ENCODE data around the gene NEK9. TPM values are rescaled to one million over a fixed set of nuclear protein-coding genes. Genes with fewer than 3 reads are reported as not detected.
"Not testable (repeated sequence)": the region's sequence is repeated elsewhere in the genome, so short reads cannot be mapped to it uniquely, and the experiment has no call there.

The NEK9 gene
- polyA plus RNA-seq, 12 donors: 49.5 to 103 (median 84.4) TPM; not detected in 1

DNA sequence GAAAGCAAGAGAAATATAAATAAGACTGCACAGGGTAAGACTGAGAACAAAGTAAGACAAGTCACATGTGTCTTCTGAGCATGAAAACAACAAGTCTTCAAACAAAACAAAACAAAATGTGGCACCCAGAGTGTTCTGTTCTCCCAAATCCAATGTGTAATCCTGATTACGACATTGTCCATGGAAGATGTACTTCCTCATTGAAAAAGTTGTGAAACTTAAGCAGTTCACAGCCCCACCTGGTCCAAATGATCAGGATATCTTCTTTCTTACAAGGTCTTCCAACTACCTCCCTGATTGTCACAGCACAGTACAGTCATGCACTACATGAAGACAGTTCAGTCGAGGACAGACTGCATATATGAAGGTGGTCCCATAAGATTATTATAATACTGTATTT lies 23.3 kb upstream of the NEK9 start:
- DNase-seq: no peak

DNA sequence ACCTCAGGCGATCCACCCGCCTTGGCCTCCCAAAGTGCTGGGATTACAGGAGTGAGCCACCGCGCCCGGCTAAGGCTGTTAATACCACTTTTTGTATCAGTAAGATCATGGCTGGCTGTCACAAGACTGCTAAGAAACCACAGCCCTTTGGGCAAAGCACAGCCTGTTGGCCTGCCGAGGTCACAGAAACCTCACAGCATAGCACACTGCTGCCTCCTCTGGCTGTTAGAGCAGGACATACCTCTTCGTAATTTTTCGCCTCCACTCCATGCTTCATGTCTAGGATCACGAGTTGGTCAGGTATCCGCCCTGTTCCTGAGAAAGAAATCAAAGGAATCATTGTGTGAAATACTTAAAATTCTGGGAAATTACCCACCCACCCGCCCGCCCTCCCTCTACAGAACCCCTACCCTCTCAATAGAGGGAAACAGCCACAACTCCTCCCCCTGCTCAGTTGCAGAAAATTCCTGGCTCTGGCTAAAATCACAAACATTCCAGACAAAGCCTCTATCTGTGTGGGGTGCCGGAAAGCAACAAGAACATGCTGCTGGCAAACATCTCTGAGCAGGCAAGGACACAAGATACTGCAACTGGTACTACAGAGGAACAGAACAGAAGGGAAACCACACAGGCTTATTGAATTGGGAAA lies 20.7 kb upstream of the NEK9 start:
- DNase-seq: no peak

DNA sequence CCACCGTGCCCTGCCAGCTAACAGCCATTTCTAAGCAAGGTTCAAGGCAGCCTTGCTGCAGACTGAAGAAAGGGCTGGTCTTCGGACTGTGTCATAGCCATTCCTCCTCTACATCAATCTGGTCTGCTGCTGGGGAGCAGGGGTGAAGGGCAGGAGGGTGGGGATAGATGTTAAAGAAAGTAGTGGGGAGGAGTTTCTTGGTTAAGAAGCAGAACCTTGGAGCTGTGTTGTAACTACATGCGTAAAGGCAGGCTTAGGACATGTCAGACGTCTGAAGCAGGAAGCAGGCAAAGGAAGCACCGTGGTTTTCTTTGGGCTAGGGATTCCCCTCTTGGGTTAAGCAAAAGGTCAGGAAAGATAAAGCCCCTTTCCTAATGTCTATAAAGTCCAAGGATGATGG lies 18.1 kb upstream of the NEK9 start:
- no peak for DNase-seq

DNA sequence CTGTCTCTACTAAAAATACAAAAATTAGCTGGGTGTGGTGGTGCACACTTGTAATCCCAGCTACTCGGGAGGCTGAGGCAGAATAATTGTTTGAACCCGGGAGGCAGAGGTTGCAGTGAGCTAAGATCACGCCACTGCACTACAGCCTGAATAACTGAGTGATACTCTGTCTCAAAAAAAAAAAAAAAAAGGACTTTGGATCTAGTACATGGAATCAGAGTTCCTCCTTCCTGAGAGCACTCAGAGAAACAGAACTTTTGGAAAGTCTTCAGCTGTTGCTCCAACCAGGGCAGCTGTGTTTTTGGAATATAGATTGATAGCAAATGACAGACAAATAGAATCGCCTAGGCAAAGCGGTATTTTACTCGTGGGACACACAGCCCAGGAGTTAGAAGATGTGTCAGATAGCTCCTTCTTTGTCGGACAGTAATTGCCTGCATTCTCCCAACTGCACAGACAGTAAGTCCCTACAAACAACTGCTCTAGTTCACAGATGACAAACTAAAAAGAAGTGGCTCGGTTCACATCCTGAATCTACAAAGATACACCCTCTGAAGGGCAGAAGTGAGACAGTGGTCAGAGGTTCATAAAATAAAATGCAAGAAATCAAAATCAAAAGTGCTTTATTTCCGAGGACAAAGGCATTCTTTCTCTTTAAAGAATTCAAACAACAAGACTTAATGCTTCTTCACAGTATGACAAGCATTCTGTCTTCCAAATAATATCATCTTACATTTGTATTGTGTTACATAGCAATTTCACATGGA lies 17.1 kb upstream of the NEK9 start:
- no peak for DNase-seq

DNA sequence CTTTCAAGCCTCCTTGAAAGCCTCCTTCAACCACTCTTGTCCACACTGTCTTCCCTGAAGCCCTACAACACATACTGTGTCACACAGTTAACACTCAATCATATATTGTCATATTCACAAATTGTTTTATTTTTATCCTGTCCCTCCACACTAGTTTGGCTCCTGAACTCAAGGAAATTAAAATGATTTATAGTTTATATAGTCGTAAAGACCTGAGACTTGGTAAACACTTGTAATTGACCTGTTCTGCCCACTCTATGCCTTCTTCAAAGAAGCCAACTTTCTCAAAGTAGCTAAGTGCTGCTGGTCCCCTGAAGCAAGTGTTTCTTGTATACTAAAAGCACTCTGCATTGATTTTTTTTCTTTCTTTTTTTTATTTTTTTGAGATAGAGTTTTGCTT lies 15.6 kb upstream of the NEK9 start:
- no peak for DNase-seq

DNA sequence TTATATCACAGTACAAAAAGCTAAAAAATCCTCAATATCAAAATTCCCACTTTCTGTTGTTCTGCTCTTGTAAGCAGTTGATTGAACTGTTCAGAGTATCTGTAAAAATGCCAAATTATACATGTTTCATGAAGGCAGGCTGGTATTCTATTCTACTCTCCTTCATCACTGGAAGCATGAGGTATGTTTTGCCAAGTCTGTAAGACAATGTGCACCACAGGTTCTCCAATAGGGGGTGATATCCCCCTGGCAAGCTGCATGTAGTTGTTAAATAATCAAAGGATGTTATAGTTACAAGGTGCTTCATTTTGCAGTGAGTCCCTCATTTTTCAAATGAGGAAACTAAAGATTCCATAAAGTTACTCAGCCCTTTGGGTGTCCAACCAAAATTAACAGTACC lies 15.1 kb upstream of the NEK9 start:
- DNase-seq: no peak

DNA sequence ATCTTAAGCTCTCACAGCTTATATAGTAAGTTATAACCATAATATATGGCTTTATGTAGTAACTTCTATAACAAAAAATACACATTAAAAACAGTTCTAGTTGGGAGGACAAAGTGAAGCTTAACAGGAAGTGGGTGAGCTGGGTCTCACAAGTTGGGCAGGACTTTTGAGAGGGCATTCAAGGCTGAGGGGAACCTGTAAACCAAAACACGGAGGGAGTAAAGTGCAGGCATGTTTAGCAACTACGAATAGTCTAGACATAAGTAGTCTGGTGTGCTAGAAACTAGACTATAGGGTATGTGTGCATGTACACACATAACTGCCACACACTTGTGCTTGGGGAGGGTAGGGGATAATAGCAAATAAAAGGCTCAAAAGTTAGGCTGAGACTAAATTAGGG lies 14.2 kb upstream of the NEK9 start:
- no peak for DNase-seq

DNA sequence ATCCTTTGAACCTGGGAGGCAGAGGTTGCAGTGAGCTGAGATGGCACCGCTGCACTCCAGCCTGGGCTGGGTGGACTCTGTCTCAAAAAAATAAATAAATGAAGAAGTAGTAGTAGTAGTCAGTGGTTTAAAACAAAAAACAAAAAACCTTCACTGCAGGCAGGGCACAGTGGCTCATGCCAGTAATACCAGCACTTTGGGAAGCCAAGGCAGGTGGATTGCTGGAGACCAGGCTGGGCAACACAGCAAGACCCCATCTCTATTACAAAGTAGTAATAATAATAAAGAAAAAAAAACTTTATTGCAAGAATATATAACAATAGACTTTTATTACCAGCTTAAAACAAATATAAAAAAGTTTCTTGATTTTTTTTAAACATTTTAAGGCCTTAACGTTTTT lies 13.8 kb upstream of the NEK9 start:
- no peak for DNase-seq

DNA sequence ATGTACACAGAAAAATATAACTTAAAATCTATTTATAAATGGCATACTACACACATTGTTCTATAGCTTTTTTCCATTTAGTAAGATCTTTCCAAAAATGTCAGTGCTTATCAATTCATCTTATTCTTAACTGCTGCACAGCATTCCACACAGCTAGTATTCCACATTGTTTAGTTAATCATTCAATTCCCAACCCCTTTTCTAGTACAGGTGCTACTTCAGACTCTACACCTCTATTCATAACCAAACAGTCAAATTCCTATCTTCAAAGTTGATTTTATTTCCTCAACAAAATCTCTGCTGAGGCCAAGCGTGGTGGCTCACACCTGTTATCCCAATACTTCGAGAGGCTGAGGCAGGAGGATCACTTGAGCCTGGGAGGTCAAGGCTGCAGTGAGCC lies 12.3 kb upstream of the NEK9 start:
- no peak for DNase-seq

DNA sequence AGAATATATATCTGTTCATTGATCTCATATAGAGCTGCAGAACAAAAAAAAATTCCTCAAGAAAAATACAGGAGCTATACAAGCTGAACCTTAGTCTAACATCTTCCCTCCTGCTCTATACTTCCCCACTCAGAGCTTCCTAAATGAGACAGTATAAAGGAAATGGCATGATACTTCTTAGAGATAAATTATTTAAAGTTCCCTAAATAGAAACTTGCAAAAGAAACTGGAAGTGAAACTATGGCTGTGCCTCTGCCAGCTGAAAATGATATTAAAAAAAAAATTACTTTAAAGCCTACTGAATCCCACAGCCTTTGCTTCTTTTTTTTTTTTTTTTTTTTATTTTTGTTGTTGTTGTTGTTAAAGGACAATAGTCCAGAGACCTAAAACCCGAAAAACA lies 11.6 kb upstream of the NEK9 start:
- no peak for DNase-seq

DNA sequence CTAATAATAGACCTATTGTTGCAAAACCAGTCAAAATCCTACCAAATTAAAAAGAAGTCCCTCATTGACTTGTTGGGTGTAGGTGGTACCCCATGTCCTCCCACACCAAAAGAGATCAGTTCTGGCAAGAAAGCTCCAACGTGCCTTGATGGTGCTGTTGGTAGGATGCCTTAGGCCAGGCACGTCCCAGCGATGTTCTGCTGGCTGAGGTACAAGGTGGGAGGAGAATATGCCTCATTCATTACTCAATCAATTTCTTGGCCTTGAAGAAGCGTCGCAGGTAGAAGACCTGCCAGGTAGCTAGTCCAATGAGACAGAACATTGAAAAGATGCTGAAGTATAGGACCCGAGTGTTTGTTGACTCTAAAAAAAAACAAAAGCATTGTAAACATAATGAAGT lies 7.8 kb upstream of the NEK9 start:
- no peak for DNase-seq

DNA sequence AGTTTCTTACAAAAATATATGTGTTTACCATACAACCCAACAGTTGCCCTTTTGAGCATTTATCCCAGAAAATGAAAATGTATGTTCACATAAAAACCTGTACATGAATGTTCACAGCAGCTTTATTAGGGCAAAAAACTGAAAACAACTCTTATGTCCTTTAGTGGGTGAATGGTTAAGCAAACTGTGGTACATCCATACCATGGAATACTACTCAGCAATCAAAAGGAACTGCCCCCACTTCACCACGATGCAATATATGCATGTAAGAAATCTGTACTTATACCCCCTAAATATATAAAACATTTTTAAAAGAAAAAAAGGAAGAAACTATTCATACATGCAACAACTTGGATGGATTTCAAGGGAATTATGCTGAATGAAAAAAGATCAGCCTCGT lies 6.7 kb upstream of the NEK9 start:
- DNase-seq: no peak

DNA sequence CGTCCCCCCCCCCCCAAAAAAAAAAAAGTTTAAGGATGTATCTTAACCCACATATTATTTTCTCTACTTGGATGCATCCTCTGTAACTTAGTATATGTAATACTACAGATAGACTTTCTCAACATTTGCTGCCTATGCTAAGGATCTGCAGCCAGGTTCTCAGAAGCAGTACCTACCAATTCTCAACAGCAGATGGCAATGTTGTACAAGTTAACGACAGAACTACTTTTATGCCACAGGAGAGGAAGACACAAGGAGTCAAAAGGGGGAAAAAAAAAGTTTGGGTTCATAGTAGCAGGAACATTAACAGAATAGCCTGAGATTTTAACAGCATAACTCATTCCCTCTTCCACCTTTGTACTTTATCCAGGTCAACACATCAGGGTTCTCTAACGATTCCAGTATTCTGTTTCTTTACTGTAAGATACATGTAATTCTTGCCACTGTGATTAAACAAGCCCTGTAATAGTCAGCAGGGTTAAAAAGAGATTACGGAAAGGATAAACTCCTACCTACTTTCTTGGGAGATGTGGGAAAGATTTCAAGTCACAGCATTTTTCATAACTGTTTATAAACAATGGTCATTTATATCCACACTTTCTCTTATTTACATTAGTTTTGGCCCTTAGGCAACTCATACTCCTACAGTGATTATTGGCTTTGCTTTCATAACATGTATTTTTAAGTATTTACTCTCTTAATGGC lies 5.7 kb upstream of the NEK9 start:
- peak; percentile 81 for DNase-seq

DNA sequence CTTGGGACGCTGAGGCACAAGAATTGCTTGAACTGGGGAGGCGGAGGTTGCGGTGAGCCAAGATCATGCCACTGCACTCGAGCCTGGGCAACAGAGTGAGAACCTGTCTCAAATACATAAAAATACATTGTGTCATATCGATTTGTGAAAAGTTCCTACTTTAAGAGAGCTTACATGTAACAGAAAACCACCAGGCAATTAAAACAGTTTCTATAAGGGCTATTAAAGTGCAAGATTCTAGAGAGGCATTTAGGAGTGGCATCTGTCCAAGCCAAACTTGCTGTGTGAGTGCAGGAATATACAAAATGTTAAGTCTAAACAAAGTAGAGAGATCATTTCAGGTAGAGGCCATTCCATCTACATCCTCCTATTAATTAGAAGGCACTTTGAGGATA lies 1.7 kb upstream of the NEK9 start:
- DNase-seq: no peak

DNA sequence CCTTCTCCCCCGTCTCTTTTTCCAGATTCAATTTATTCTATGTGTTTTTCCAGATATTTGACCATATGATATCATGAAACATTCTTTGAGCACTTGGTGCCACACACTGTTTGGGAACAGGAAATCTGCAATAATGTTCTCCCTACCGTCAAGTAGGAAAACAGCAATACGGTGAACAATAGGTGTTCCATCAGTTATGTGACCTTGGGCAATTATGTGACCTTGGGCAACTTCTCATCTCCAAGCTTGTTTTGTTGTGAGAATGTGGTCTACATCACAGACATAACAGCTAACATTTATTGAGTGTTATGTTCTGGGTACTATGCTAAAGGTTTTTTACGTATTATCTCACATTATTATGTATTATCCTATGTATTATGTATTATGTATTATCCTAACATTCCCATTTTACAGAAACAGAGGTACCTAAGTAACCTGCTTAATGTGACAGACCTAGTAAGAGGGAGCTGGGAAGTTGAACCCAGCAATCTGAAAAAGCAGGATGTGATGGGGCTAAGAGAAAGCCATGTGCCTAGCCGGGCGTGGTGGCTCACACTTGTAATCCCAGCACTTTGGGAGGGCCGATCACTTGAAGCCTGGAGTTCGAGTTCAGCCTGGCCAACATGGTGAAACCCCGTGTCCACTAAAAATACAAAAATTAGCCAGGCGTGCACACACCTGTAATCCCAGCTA lies 1.2 kb upstream of the NEK9 start:
- no peak for DNase-seq

DNA sequence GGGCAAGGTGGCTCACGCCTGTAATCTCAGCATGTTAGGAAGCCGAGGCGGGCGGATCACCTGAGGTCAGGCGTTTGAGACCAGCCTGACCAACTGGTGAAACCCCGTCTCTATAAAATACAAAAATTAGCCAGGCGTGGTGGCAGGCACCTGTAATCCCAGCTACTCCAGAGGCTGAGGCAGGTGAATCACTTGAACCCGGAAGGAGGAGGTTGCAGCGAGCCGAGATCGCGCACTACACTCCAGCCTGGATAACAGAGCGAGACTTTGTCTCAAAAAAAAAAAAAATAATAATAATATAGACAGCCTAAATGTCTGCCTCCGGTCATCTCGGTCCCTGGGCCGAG lies 599 bp upstream of the NEK9 start:
- not testable (repeated sequence) for DNase-seq

DNA sequence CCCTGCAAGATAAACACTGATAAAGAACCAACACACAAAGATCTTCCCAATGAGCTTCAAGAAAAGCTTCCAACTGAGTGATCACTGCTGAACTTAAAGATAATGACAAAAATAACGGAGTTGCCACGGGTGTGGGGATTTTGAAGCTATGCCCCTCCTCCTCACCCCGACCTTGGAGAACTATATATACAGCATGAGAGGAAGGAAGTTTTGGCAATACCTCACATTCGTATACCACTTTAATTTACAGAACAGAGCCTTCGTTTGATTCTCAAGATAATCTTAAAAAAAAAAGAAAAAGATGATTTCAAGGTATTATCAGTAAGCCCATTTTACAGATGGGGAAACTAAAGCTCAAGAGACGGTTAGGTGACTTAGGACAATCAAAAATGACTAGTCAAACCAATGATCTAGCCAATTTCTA lies 715 bp downstream of the NEK9 start:
- no peak for DNase-seq

DNA sequence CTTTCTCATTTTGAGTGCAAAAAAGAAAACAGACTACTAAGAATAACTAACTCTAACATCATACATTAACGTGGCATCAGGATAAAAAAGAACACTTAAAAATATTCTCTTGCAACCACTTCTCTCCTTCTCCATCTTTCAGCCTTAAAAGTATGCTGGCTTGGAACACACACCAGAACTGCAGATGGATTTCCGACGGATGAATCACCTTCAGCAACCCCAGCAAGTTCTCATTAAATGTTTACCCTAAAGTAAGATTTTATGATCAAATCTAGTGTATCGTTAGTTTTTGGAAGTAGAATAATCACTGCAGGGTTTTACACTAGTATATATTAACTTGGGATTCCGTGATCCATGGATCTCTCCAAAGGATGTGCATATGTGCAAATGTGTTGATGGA lies 1.2 kb downstream of the NEK9 start:
- DNase-seq: no peak

DNA sequence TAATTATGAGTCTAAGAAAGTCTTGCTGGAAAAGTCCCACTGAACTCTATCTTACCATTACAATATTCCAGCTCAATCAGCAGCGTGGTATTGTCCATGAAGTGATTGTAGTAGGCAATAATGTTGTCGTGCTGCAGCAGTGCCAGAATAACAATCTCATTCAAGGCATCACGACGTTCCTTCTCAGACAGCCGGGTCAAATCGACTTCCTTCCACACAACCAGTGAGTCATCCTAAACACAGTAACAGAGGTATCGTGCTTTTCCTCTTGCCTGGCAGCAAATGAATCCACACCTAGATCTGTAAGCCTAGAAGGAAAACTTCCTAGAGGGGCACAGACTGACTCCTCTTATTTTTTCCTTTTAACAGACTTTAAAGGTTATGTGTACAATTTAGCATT lies 2.9 kb downstream of the NEK9 start:
- DNase-seq: no peak

DNA sequence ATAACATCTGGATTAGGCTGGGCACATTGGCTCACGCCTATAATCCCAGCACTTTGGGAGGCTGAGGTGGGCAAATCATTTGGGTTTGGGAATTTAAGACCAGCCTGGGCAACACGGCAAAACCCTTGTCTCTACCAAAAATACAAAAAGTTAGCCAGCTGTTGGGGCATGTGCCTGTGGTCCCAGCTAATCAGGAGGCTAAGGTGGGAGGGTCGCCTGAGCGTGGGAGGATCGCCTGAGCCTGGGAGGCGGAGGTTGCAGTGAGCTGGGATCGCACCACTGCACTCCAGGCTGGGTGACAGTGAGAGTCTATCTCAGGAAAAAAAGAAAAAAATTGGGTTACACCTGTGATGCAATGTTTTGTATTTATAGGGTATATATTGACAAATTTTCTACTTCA lies 5.3 kb downstream of the NEK9 start:
- DNase-seq: no peak

DNA sequence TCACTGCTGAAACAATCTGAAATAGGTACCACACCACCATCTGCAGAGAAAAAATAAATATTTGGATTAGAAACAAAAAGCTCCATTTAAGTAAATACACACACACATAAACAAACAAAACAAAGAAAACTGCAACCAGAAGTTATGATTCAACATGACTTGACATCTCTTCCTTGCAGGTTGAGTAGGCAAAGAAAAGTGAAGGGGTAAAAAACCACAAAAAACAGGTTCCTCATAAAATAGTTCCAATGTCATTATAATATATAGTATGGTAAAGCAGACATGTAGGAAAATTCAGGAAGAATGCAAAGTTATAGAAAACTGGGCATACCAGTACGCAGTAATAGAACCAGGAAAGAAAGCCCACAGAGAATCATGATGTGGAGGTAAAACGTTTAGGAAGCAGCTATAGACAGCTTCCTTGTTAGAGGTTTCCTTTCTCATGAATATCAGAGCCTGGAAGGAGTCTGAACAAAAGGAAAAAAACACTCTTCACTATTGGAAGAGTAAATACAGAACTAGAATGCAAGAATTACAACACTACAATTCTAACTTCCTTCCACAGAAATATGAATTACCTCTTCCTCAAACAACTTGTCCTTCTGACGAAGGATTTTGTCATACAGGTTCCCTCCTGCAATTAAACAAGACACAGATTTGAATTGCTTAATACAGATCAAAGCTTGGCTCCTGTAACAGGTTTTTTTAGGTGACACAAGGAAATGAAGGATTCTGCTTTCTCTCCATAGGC lies 6.1 kb downstream of the NEK9 start:
- DNase-seq: no peak

DNA sequence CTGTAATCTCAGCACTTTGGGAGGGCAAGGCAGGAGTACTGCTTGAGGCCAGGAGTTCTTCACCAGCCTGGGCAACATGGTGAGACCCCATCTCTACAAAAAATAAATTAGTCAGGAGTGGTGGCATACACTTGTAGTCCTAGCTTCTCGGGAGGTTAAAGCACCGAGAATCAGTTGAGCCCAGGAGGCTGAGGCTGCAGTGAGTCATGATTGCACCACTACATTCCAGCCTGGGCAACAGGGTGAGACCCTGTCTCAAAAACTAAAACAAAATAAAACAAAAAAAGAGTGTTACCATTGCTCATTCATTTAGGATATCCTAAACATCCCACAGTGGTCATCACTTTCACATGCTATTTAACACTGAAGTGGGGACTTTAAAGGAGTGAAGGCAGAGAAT lies 7.8 kb downstream of the NEK9 start:
- DNase-seq: no peak

Data from muscle of arm (tissue), 12 donors.